Thyroid gland (tissue), 4 donors: ENCODE measurements around the gene NFKB1. TPM values are rescaled to one million over a fixed set of nuclear protein-coding genes. Genes with fewer than 3 reads are reported as not detected.

ENCODE experiments used
- DNase-seq, 2 donors: peaks; one replicate each; pipeline ENCODE4 v3.0.0-alpha.2; 2019
- H3K27ac ChIP-seq, 3 donors: fragments of 200-600 bp; sonication (generic); 1 replicate in 2 of 3; 2 replicates in 1 of 3; pipeline ENCODE4 v1.5.1; 2016 to 2019; ENCODE audit warnings: mild to moderate bottlenecking in 1 of 3, moderate library complexity in 1 of 3
- H3K27me3 ChIP-seq: fragments of 200-600 bp; sonication (generic); one replicate; pipeline ENCODE4 v1.5.1; 2019
- H3K36me3 ChIP-seq, 2 donors: fragments of 200-600 bp; sonication (generic); one replicate each; pipeline ENCODE4 v1.5.1; 2016 to 2019
- H3K4me1 ChIP-seq, 2 donors: fragments of 200-600 bp; sonication (generic); one replicate each; pipeline ENCODE4 v1.5.1; 2017 to 2019
- H3K4me3 ChIP-seq, 3 donors: fragments of 200-600 bp; sonication (generic); replicated peaks in 1 of 3; 1 replicate in 2 of 3; 2 replicates in 1 of 3; pipeline ENCODE4 v1.5.1; 2016; ENCODE audit warnings: mild to moderate bottlenecking in 1 of 3
- H3K9me3 ChIP-seq: fragments of 200-600 bp; sonication (generic); one replicate; pipeline ENCODE4 v1.5.1; 2017
- CTCF ChIP-seq, 6 experiments: fragments of 200-600 bp in 3 of 6; fragments of 450-650 bp in 3 of 6; sonication (generic) in 3 of 6; IDR thresholded peaks; one replicate each; pipeline ENCODE4 v1.5.1; 2016 to 2019; ENCODE audit warnings: antibody characterized with exemption in 6 of 6, mild to moderate bottlenecking in 2 of 6, inconsistent platforms in 1 of 6, moderate library complexity in 1 of 6
- POLR2A ChIP-seq, 2 donors: fragments of 450-650 bp; IDR thresholded peaks; one replicate each; pipeline ENCODE4 v1.6.1; 2017; ENCODE audit warnings: antibody characterized with exemption in 2 of 2, mild to moderate bottlenecking in 2 of 2, moderate library complexity in 1 of 2
- WGBS, 2 donors: methylation state at CpG; one replicate each; pipeline ENCODE4 v1.1.5; 2017; 5-methylcytosine and 5-hydroxymethylcytosine counted together
- intact Hi-C: fragments of 100-400 bp; cut with DNase I; formaldehyde crosslinking; loops from one replicate; pipeline ENCODE4 v1.15.1; 2023
- total RNA-seq, 4 donors: library from RNA; depleted of rRNA; stranded (reverse); fragments of >200 nt; gene quantifications; one replicate each; pipeline ENCODE4 v1.2.3, GENCODE V29; 2016

NFKB1 gene
- total RNA-seq, 4 donors from 2014 or later: 33.5 to 50.0 (median 41.8) TPM

GRCh38 chr4:102533348-102533747 lies 32.2 kb downstream of the NFKB1 start:
- no peaks in the 10 kb centered on the region for H3K27me3 ChIP-seq
- peaks cover 0 to 5% of the 10 kb centered on the region in 2 donors for H3K4me1 ChIP-seq
- TF ChIP-seq POLR2A (IDR thresholded peaks at IDR 0.05) (no peak), CTCF (IDR thresholded peaks at IDR 0.05) (no peak)
- intact Hi-C loops: no loop called here
- H3K27ac ChIP-seq: no peak overlapping the region
- H3K9me3 ChIP-seq: no peaks in the 10 kb centered on the region
- WGBS, 2 donors: 97% methylated on average over 4 of the region's 4 CpGs
- no peak for DNase-seq
- no peaks in the 10 kb centered on the region for H3K36me3 ChIP-seq
- no peak overlapping the region for H3K4me3 ChIP-seq

GRCh38 chr4:102533904-102534303 lies 32.7 kb downstream of the NFKB1 start:
- peaks cover 0 to 5% of the 10 kb centered on the region in 2 donors for H3K4me1 ChIP-seq
- TF ChIP-seq POLR2A (IDR thresholded peaks at IDR 0.05) (no peak), CTCF (IDR thresholded peaks at IDR 0.05) (no peak)
- H3K27ac ChIP-seq: no peak overlapping the region
- no peak overlapping the region for H3K4me3 ChIP-seq
- intact Hi-C loops: no loop called here
- no peak for DNase-seq
- no peaks in the 10 kb centered on the region for H3K9me3 ChIP-seq
- no peaks in the 10 kb centered on the region for H3K27me3 ChIP-seq
- WGBS, 2 donors: 91 to 96% methylated on average over 2 of the region's 2 CpGs
- no peaks in the 10 kb centered on the region for H3K36me3 ChIP-seq

GRCh38 chr4:102534845-102535244 lies 33.7 kb downstream of the NFKB1 start:
- no peaks in the 10 kb centered on the region for H3K9me3 ChIP-seq
- no peak overlapping the region for H3K4me3 ChIP-seq
- no peak overlapping the region for H3K27ac ChIP-seq
- intact Hi-C loops: no loop called here
- H3K27me3 ChIP-seq: no peaks in the 10 kb centered on the region
- 94 to 95% methylated on average over 2 of the region's 2 CpGs for WGBS, 2 donors
- H3K36me3 ChIP-seq: peaks cover 0 to 4% of the 10 kb centered on the region in 2 donors
- TF ChIP-seq CTCF (IDR thresholded peaks at IDR 0.05) (no peak), POLR2A (IDR thresholded peaks at IDR 0.05) (no peak)
- peaks cover 0 to 5% of the 10 kb centered on the region in 2 donors for H3K4me1 ChIP-seq
- DNase-seq: no peak

GRCh38 chr4:102535398-102536082 lies 34.4 kb downstream of the NFKB1 start:
- peaks cover 0 to 4% of the 10 kb centered on the region in 2 donors for H3K36me3 ChIP-seq
- no peaks in the 10 kb centered on the region for H3K27me3 ChIP-seq
- no peak for DNase-seq
- no peak for TF ChIP-seq POLR2A (IDR thresholded peaks at IDR 0.05)
- no peak for TF ChIP-seq CTCF (IDR thresholded peaks at IDR 0.05)
- H3K4me1 ChIP-seq: peaks cover 0 to 5% of the 10 kb centered on the region in 2 donors
- H3K9me3 ChIP-seq: no peaks in the 10 kb centered on the region
- intact Hi-C loops: no loop called here
- H3K27ac ChIP-seq: no peak overlapping the region
- 87 to 93% methylated on average over 4 of the region's 4 CpGs for WGBS, 2 donors
- no peak overlapping the region for H3K4me3 ChIP-seq

GRCh38 chr4:102536768-102537167 lies 35.6 kb downstream of the NFKB1 start:
- H3K36me3 ChIP-seq: peaks cover 0 to 4% of the 10 kb centered on the region in 2 donors
- H3K4me1 ChIP-seq: peaks cover 0 to 1% of the 10 kb centered on the region in 2 donors
- no peak for DNase-seq
- TF ChIP-seq POLR2A (IDR thresholded peaks at IDR 0.05): no peak
- TF ChIP-seq CTCF (IDR thresholded peaks at IDR 0.05): no peak
- intact Hi-C loops: no loop called here
- WGBS, 2 donors: 90 to 93% methylated on average over 3 of the region's 3 CpGs
- no peak overlapping the region for H3K27ac ChIP-seq
- H3K9me3 ChIP-seq: no peaks in the 10 kb centered on the region
- no peak overlapping the region for H3K4me3 ChIP-seq
- no peaks in the 10 kb centered on the region for H3K27me3 ChIP-seq
